HG03108 (cell line): ENCODE results near the gene GOLGA2.
"Not testable (repeated sequence)": the region's sequence is repeated elsewhere in the genome, so short reads cannot be mapped to it uniquely, and the experiment has no call there.

ENCODE experiments used
- ATAC-seq: cut with Tn5 transposase; IDR thresholded peaks from one replicate; pipeline ENCODE4 v1.9.1; 2021; ENCODE audit warnings: moderate library complexity; ENCODE audit not compliant: unreplicated experiment

Gene GOLGA2

GRCh38 chr9:128244091-128244836 lies 31.5 kb downstream of the GOLGA2 start:
- no peak for ATAC-seq

- no peak for ATAC-seq
Measured at GRCh38 chr9:128243215-128244018, 32.4 kb downstream of the GOLGA2 start.

DNA sequence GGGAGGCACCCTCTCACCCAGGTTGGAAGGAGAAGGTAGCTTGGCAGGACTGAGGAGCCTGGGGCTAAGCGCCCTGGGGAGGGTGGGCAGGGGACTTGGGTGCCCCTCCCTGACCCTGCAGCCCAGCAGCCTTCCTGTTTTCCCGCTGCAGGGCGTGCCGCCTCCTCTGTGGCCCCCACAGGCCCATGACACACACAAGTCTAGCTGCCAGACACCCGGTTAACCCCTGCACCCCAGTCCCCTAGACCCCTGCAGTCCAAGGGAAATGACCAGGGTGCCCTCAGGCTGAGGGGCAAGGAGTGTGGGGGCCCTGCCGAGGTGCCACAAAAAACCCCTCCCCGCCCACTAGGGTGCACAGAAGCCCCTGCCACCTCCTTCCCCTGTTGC lies 33.0 kb downstream of the GOLGA2 start:
- no peak for ATAC-seq

DNA sequence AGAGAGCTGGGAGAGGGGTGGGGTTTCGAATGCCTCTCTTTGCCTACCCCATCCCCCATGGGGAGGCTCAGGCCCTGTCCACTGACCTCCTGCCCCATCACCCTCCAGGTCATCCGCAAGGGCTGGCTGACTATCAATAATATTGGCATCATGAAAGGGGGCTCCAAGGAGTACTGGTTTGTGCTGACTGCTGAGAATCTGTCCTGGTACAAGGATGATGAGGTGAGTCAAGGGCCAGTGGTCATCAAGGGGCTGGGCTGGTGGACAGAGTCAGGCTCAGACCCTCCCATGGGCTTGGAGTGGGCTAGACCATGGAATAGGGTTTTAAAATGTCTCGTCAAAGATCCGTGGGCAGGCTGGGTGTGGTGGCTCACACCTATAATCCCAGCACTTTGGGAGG lies 33.7 kb downstream of the GOLGA2 start:
- no peak for ATAC-seq

- ATAC-seq: no peak
Measured at GRCh38 chr9:128233817-128234406, 41.9 kb downstream of the GOLGA2 start.

DNA sequence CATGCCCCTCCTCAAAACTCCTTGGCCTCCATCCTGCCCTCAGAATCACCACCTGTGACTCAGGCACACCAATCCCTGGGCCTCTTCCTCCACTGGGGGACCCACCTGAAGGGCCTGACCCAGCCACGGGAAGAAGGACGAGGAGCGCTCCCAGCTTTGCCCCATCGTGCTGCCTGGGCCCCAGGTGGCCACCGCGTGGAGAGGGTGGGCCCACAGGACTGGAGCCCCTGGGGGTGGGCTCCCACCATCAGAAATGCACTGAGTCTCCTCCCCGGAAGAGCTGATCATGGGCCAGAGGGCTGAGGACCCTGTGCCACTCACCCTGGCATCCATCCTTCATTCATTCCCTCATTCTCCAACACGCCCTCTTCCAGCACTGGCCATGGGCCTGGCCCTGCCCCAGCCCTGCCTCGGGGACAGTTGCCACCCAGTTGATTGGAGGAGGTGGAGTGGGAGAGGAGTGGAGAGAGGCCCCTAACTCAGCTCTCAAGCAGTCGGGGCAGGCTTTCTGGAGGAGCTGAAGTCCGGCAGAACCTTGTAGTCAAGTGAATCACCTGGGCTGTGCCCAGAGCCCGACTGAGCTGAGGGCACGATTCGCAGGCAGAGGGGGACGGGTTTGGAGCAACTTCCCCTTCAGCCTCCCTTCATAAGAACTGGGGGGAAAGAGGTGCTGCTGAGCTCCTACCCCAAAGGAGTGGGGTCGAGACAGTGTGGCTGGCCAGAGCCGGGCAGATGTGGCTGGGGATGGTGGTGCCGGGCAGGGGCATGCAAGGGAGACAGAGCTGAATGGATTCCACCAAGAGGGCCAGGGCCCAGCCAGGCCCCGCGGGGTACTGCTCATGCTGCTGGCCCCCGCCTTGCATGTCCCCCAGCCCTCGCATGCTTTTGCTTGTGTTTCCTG lies 43.0 kb downstream of the GOLGA2 start:
- no peak for ATAC-seq

DNA sequence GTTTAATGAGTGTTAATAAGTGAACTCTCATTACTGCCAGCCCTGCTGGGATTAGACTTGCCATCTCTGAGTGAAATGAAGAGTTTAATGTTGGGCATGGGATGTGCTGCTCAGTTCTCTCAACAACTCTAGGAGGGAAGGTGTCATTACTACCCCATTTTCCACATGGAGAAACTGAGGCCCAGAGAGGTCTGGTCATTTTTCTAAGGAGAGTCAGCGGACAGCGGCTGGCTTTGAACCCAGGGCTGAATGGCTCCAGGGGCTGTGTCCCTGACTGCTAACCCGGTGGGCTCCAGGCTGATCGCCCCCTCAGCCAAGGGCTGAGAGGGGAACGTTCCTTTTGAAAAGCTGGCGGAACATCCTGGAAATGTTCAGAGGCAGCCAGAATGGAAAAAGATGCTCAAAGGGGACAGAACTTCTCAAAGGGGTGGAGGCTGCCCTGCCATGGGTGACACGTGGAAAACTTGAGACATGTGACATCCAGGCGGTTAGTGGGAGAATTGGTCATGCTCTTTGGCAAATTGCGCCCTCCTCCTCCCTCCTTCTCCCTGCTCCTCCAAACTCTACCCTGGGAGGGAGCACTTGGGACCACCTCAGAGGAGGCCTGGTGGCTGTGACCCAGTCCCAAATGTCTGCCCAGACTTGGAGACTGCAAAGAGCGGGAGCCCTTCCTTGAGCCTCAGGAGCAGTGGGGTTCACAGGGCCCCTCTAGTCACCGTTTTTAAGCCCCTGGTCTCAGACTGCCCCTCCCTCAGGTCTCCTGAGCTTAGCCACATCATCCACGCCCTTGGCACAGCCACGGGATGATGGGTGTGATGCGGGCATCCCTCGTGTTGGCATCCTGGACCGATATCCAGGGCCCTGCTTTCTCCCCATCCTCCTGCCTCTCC lies 43.9 kb downstream of the GOLGA2 start:
- ATAC-seq: no peak

- ATAC-seq: not testable (repeated sequence)
Measured at GRCh38 chr9:128230897-128231296, 44.9 kb downstream of the GOLGA2 start.

DNA sequence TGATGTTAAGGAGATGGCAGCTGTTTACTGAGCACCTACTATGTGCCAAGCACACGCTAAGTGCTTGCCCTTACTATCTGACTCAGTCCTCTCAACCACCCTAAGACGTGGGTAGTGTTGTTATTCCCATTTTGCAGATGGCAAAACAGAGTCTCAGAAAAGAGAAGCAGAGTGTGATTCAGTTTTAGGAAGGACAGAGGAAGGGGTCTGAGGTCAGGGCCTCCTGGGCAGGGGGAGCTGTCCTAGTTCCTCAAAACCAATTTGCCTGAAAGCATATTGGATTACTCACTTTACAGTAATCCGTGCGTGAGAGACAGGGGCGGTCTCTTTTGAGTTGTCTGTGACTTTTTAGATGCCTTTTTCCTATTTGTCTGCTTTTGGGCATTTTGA lies 49.4 kb downstream of the GOLGA2 start:
- no peak for ATAC-seq

- no peak for ATAC-seq
Measured at GRCh38 chr9:128225770-128226411, 49.9 kb downstream of the GOLGA2 start.

DNA sequence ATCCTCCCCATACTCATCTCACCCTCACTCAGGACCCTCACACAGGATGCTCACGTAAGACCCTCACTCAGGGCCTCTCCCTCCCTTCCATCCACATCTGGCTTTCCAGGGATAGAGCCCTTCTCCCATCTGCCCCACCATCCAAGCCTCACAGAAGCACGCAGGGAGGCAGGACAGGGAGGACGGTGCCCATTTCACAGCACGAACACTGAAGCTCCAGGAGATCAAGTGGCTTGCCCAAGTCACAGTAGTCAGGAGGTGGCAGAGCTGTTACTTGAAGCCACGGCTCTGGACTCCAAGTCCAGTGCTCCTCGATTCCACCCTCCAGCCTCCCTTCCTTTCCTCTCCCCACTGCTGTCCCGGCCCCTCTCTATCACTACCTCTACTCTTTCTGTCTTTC lies 50.9 kb downstream of the GOLGA2 start:
- no peak for ATAC-seq

DNA sequence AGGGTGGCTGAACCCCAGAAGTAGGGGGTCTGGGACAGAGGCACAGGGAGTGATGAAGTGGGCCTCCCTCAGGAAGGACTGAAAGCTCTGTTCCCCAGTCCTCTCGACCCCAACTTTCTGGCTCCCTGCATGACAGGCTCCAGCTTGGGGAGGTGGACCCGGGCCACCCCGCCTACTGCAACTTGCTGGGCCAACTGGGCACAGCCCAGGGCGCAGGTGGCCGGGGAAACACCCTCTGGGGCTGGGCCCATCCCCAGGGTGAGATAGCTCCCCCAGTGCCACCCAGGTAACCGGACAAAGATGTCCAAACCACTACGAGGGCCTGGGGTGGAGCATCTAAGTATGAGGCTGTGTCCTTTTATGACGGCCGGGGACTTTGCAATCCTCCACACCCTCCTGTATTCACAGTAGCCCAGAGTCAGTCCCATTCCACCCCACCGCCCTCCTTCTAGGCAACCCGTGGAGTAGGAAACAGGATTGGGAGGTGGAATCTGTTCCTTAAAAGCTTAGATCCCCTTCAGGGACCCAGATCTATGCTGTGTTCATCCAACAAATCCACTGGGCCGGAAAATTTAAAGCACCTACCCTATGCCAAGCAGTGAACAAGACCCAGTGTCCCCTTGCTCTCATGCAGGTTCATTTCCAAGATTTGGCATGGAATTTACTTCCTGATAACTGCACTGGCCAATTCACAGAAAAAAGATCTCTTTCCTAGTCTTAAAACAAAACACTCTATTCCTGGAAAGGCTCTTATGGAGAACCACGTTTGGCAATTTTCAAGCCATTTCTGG lies 52.7 kb downstream of the GOLGA2 start:
- ATAC-seq: no peak

DNA sequence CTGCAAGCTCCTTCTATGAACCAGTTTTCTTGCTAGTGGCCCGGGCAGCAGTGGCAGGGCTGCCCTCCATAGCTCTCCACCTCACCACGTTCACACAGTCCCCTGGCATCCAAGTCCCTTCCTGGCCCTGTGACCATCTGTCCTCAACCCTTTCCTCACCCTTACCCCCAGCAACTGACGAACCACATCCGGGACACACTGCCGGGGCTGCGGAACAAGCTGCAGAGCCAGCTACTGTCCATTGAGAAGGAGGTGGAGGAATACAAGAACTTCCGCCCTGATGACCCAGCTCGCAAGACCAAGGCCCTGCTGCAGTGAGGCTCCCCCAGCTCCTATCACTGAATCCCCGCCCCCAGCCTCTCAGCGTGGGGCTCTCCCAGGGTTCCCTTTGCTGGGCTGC lies 53.8 kb downstream of the GOLGA2 start:
- ATAC-seq: no peak

GRCh38 chr9:128219831-128220230 lies 56.0 kb downstream of the GOLGA2 start:
- ATAC-seq: no peak

DNA sequence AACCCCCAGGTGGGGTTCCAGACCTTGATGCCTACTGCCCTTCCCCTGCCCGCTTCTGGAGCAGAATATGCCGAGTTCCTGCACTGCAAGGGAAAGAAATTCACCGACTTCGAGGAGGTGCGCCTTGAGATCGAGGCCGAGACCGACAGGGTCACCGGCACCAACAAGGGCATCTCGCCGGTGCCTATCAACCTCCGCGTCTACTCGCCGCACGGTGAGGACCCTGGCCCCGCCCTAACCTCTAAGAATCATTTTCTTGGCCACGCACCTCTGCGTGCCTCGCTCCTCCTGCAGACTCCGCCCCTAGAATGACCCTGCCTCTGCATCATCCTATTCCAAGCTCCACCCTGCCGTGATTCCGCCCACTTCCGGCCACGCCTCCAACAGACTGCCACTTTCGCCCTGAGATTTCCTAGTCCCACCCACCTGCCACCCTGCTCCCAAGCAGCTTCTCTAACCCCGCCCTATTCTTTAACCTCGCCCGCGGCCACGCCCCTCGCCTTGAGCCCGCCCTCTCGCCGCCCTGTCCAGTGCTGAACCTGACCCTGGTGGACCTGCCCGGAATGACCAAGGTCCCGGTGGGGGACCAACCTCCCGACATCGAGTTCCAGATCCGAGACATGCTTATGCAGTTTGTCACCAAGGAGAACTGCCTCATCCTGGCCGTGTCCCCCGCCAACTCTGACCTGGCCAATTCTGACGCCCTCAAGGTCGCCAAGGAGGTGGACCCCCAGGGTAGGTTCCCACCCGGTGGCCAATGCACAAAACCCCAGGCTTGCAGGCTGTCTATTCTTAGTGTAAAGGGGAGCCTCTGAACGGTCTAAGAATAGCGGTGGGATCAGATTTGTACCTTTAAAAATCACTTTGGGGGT lies 57.1 kb downstream of the GOLGA2 start:
- ATAC-seq: peak; percentile 91

- ATAC-seq: no peak
Measured at GRCh38 chr9:128218172-128218517, 57.7 kb downstream of the GOLGA2 start.

GRCh38 chr9:128216781-128217553 lies 58.8 kb downstream of the GOLGA2 start:
- ATAC-seq: no peak
